Mesendoderm (in vitro differentiated cells): ENCODE data around the gene SPEF2.

Source experiments
- DNase-seq: peaks from one replicate; pipeline ENCODE4 v3.0.0; 2013
- H2AK5ac ChIP-seq: 2 replicates; pipeline ENCODE4 v1.6.1; 2013; ENCODE audit warnings: low read length, inconsistent platforms
- H2BK120ac ChIP-seq: 2 replicates; pipeline ENCODE4 v1.6.1; 2013; ENCODE audit warnings: low read depth, mild to moderate bottlenecking, low read length, moderate library complexity, mixed read lengths
- H2BK15ac ChIP-seq: replicated peaks from 2 replicates; pipeline ENCODE4 v1.6.1; 2013; ENCODE audit warnings: low read depth, mild to moderate bottlenecking, moderate library complexity
- H2BK5ac ChIP-seq: 2 replicates; pipeline ENCODE4 v1.6.1; 2013; ENCODE audit warnings: low read length, inconsistent platforms
- H3K18ac ChIP-seq: 2 replicates; pipeline ENCODE4 v1.6.1; 2013; ENCODE audit warnings: mild to moderate bottlenecking, low read length, mixed read lengths
- H3K23ac ChIP-seq: one replicate; pipeline ENCODE4 v1.6.1; 2013; ENCODE audit warnings: low read length
- H3K27ac ChIP-seq: 2 replicates; pipeline ENCODE4 v1.5.1; 2013; ENCODE audit warnings: low read depth, mild to moderate bottlenecking, inconsistent platforms, low read length, moderate library complexity
- H3K27me3 ChIP-seq: 2 replicates; pipeline ENCODE4 v1.6.1; 2013; ENCODE audit warnings: low read length, control low read depth, mild to moderate bottlenecking, inconsistent platforms; ENCODE audit not compliant: insufficient read depth, poor library complexity
- H3K36me3 ChIP-seq: 2 replicates; pipeline ENCODE4 v1.6.1; 2013; ENCODE audit warnings: low read length, inconsistent platforms; ENCODE audit not compliant: control insufficient read depth, insufficient read depth
- H3K4ac ChIP-seq: one replicate; pipeline ENCODE4 v1.6.1; 2013; ENCODE audit warnings: low read depth, mild to moderate bottlenecking, low read length, moderate library complexity
- H3K4me1 ChIP-seq: 2 replicates; pipeline ENCODE4 v1.6.1; 2013; ENCODE audit warnings: low read depth, low read length, inconsistent platforms; ENCODE audit not compliant: control insufficient read depth
- H3K4me2 ChIP-seq: 2 replicates; pipeline ENCODE4 v1.6.1; 2013; ENCODE audit warnings: low read length
- H3K4me3 ChIP-seq: 2 replicates; pipeline ENCODE4 v1.5.1; 2013; ENCODE audit warnings: mild to moderate bottlenecking, low read length
- H3K56ac ChIP-seq: one replicate; pipeline ENCODE4 v1.6.1; 2013; ENCODE audit warnings: low read length
- H3K79me1 ChIP-seq: 2 replicates; pipeline ENCODE4 v1.6.1; 2013; ENCODE audit warnings: low read length, inconsistent platforms
- H3K79me2 ChIP-seq: 2 replicates; pipeline ENCODE4 v1.6.1; 2013; ENCODE audit warnings: mild to moderate bottlenecking, low read length; ENCODE audit not compliant: control insufficient read depth, insufficient read depth
- H3K9ac ChIP-seq: 2 replicates; pipeline ENCODE4 v1.6.1; 2013; ENCODE audit warnings: low read length, inconsistent platforms
- H4K5ac ChIP-seq: one replicate; pipeline ENCODE4 v1.6.1; 2013; ENCODE audit warnings: low read length
- H4K8ac ChIP-seq: one replicate; pipeline ENCODE4 v1.6.1; 2013; ENCODE audit warnings: low read depth, mild to moderate bottlenecking, control low read depth, low read length, moderate library complexity
- WGBS: extraction: QIAGEN DNeasy Blood & Tissue Kit; methylation state at CpG from one replicate; pipeline ENCODE4 v1.1.7; 2013; ENCODE audit warnings: low lambda C conversion rate, missing lambda C conversion rate; ENCODE audit not compliant: insufficient coverage; ENCODE audit errors: extremely low coverage; 5-methylcytosine and 5-hydroxymethylcytosine counted together

The SPEF2 gene

GRCh38 chr5:35618781-35619180 lies 1.1 kb downstream of the SPEF2 start:
- Histone ChIP-seq H3K18ac (no peak overlapping the region), H2AK5ac (no peak overlapping the region)
- DNase-seq: no peak

GRCh38 chr5:35622974-35623373 lies 5.3 kb downstream of the SPEF2 start:
- Histone ChIP-seq H3K18ac (no peak overlapping the region), H3K4me1 (no peaks in the 10 kb centered on the region), H3K4ac (no peak overlapping the region), H3K27ac (no peak overlapping the region), H3K23ac (no peak overlapping the region), H3K4me3 (no peak overlapping the region), H4K5ac (no peak overlapping the region), H3K9ac (no peak overlapping the region), H3K56ac (no peak overlapping the region), H4K8ac (no peak overlapping the region), H2BK120ac (no peak overlapping the region), H2AK5ac (no peak overlapping the region), H2BK5ac (no peak overlapping the region), H2BK15ac (no peak overlapping the region), H3K27me3 (no peaks in the 10 kb centered on the region), H3K79me1 (no peaks in the 10 kb centered on the region), H3K36me3 (no peaks in the 10 kb centered on the region), H3K79me2 (no peaks in the 10 kb centered on the region), H3K4me2 (no peak overlapping the region)
- no peak for DNase-seq
- WGBS: no CpG with 5 or more reads among the region's 3 CpGs

More at GRCh38 chr5:35618781-35619180, 1.1 kb downstream of the SPEF2 start:
- H3K4me3 ChIP-seq: no peak overlapping the region
- H2BK120ac ChIP-seq: no peak overlapping the region
- H3K27ac ChIP-seq: no peak overlapping the region
- H3K79me2 ChIP-seq: no peaks in the 10 kb centered on the region
- no peak overlapping the region for H3K9ac ChIP-seq
- H3K27me3 ChIP-seq: no peaks in the 10 kb centered on the region
- no CpG with 5 or more reads among the region's 2 CpGs for WGBS
- H4K5ac ChIP-seq: no peak overlapping the region
- H2BK5ac ChIP-seq: no peak overlapping the region
- H3K36me3 ChIP-seq: no peaks in the 10 kb centered on the region
- H3K79me1 ChIP-seq: no peaks in the 10 kb centered on the region
- no peaks in the 10 kb centered on the region for H3K4me1 ChIP-seq
- H3K4ac ChIP-seq: no peak overlapping the region
- no peak overlapping the region for H3K23ac ChIP-seq
- H2BK15ac ChIP-seq: no peak overlapping the region
- no peak overlapping the region for H4K8ac ChIP-seq
- no peak overlapping the region for H3K56ac ChIP-seq
- no peak overlapping the region for H3K4me2 ChIP-seq

- H3K23ac ChIP-seq: no peak overlapping the region
- no peaks in the 10 kb centered on the region for H3K36me3 ChIP-seq
- H4K5ac ChIP-seq: no peak overlapping the region
- no peak overlapping the region for H3K56ac ChIP-seq
- no peaks in the 10 kb centered on the region for H3K79me1 ChIP-seq
- DNase-seq: no peak
- H3K79me2 ChIP-seq: no peaks in the 10 kb centered on the region
- H3K4me1 ChIP-seq: no peaks in the 10 kb centered on the region
- H3K27me3 ChIP-seq: no peaks in the 10 kb centered on the region
- H2AK5ac ChIP-seq: no peak overlapping the region
- no peak overlapping the region for H3K18ac ChIP-seq
- no peak overlapping the region for H3K27ac ChIP-seq
- H2BK120ac ChIP-seq: no peak overlapping the region
- no peak overlapping the region for H2BK15ac ChIP-seq
- H3K4me2 ChIP-seq: no peak overlapping the region
- no peak overlapping the region for H3K4me3 ChIP-seq
- H3K4ac ChIP-seq: no peak overlapping the region
- H3K9ac ChIP-seq: no peak overlapping the region
- H4K8ac ChIP-seq: no peak overlapping the region
- no peak overlapping the region for H2BK5ac ChIP-seq
Measured at GRCh38 chr5:35623991-35624390, 6.3 kb downstream of the SPEF2 start.

GRCh38 chr5:35626108-35626507 lies 8.4 kb downstream of the SPEF2 start:
- WGBS: no CpG with 5 or more reads among the region's 1 CpG

GRCh38 chr5:35626553-35626952 lies 8.9 kb downstream of the SPEF2 start:
- Histone ChIP-seq H4K8ac (no peak overlapping the region), H2BK120ac (no peak overlapping the region), H2BK15ac (no peak overlapping the region), H3K4me1 (no peaks in the 10 kb centered on the region), H2AK5ac (no peak overlapping the region), H3K9ac (no peak overlapping the region), H2BK5ac (no peak overlapping the region), H3K79me2 (no peaks in the 10 kb centered on the region), H3K27me3 (no peaks in the 10 kb centered on the region), H4K5ac (no peak overlapping the region), H3K27ac (no peak overlapping the region), H3K23ac (no peak overlapping the region), H3K18ac (no peak overlapping the region), H3K4me3 (no peak overlapping the region), H3K36me3 (no peaks in the 10 kb centered on the region), H3K4me2 (no peak overlapping the region), H3K79me1 (no peaks in the 10 kb centered on the region), H3K56ac (no peak overlapping the region), H3K4ac (no peak overlapping the region)
- DNase-seq: no peak
- no CpG with 5 or more reads among the region's 1 CpG for WGBS

More at GRCh38 chr5:35626108-35626507, 8.4 kb downstream of the SPEF2 start:
- no peak overlapping the region for H3K56ac ChIP-seq
- no peak for DNase-seq
- no peaks in the 10 kb centered on the region for H3K36me3 ChIP-seq
- H2AK5ac ChIP-seq: no peak overlapping the region
- H3K4me1 ChIP-seq: no peaks in the 10 kb centered on the region
- no peaks in the 10 kb centered on the region for H3K79me2 ChIP-seq
- no peak overlapping the region for H2BK15ac ChIP-seq
- H3K23ac ChIP-seq: no peak overlapping the region
- no peak overlapping the region for H3K4ac ChIP-seq
- H4K5ac ChIP-seq: no peak overlapping the region
- no peak overlapping the region for H2BK120ac ChIP-seq
- no peak overlapping the region for H3K9ac ChIP-seq
- no peak overlapping the region for H3K4me3 ChIP-seq
- no peaks in the 10 kb centered on the region for H3K27me3 ChIP-seq
- H3K4me2 ChIP-seq: no peak overlapping the region
- no peak overlapping the region for H4K8ac ChIP-seq
- H3K18ac ChIP-seq: no peak overlapping the region
- no peaks in the 10 kb centered on the region for H3K79me1 ChIP-seq
- no peak overlapping the region for H3K27ac ChIP-seq
- no peak overlapping the region for H2BK5ac ChIP-seq

GRCh38 chr5:35634326-35634725 lies 16.7 kb downstream of the SPEF2 start:
- H3K4me1 ChIP-seq: no peaks in the 10 kb centered on the region
- no peak overlapping the region for H2BK120ac ChIP-seq
- H3K9ac ChIP-seq: no peak overlapping the region
- H3K27me3 ChIP-seq: no peaks in the 10 kb centered on the region
- H3K36me3 ChIP-seq: no peaks in the 10 kb centered on the region
- no peak overlapping the region for H2AK5ac ChIP-seq
- H4K5ac ChIP-seq: no peak overlapping the region
- no peak overlapping the region for H3K4ac ChIP-seq
- DNase-seq: no peak
- no peak overlapping the region for H2BK5ac ChIP-seq
- no peak overlapping the region for H3K18ac ChIP-seq
- H4K8ac ChIP-seq: no peak overlapping the region
- no peak overlapping the region for H2BK15ac ChIP-seq
- no peaks in the 10 kb centered on the region for H3K79me1 ChIP-seq
- no peak overlapping the region for H3K27ac ChIP-seq
- no peak overlapping the region for H3K4me2 ChIP-seq
- no peak overlapping the region for H3K56ac ChIP-seq
- H3K23ac ChIP-seq: no peak overlapping the region
- no peak overlapping the region for H3K4me3 ChIP-seq
- H3K79me2 ChIP-seq: no peaks in the 10 kb centered on the region
